Posterior vena cava (tissue), 2 donors: ENCODE data around the gene STARD13. TPM values are rescaled to one million over a fixed set of nuclear protein-coding genes. Genes with fewer than 3 reads are reported as not detected.
"Not testable (repeated sequence)": the region's sequence is repeated elsewhere in the genome, so short reads cannot be mapped to it uniquely, and the experiment has no call there.

Experiments used
- DNase-seq: peaks from one replicate; pipeline ENCODE4 v3.0.0-alpha.2; 2020; ENCODE audit warnings: low spot score
- intact Hi-C, 2 donors: fragments of 100-400 bp; cut with DNase I; formaldehyde crosslinking; loops; one replicate each; pipeline versions ENCODE4 v1.14.1 to v1.14.2; 2022 to 2023
- total RNA-seq, 2 donors: library from RNA; stranded (reverse); fragmentation: NEBNext Ultra II Directional; extraction: Animal tissue kit (Norgen Biotek cat#: 25700); gene quantifications; one replicate each; pipeline ENCODE4 v1.2.1, GENCODE V29; 2021
- donor health status: DM: yes; HTN: yes; CAD: no.
- donor health status: DM: yes; HTN: yes; CAD: no.

Gene STARD13
- total RNA-seq, 2 donors from 2014 or later: 34.2 to 36.0 TPM

- no peak for DNase-seq
- intact Hi-C loops: no loop called here
Observed at GRCh38 chr13:33194820-33195692, 90.5 kb downstream of the STARD13 start.

- no peak for DNase-seq
- intact Hi-C loops: no loop called here
Observed at GRCh38 chr13:33193428-33193974, 92.1 kb downstream of the STARD13 start.

DNA sequence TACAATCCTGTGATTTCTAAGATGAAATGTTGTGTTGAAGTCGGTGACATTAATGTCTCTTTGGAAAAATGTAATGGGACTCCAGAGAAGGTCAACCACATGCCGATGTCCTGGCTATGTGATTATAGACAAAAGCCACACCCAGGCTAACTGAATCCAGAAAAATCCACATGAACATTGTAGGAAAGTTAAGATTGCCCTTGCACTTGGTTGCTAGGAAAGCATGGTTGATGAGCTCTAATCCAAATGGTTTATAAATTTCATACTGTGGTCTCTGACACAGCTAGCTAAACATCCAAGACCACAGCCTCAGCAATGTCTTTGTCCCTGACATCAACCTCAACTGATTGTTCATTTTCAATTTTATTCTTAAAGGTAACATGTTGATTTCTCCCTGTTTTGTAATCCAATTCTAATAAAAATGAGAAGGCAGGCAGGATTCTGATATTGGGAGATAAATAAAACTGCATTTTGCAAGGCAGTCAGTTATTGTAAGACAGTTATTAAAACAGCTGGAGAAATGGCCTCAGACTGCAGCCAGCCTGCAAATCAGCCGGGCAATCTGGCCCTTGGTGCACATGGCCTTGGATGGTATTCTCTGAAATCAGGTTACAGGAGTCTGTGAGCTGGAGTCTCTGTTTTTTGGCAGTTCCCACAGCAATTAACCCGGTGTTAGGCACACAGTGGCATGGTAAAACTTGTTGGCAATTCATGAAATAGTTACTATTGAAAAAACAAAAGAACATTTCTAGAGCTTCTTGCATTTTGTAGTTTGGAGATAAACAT is 93.9 kb downstream of the STARD13 start:
- DNase-seq: no peak
- intact Hi-C loops: no loop called here

GRCh38 chr13:33189470-33189869 is 96.1 kb downstream of the STARD13 start:
- intact Hi-C loops: no loop called here
- no peak for DNase-seq

DNA sequence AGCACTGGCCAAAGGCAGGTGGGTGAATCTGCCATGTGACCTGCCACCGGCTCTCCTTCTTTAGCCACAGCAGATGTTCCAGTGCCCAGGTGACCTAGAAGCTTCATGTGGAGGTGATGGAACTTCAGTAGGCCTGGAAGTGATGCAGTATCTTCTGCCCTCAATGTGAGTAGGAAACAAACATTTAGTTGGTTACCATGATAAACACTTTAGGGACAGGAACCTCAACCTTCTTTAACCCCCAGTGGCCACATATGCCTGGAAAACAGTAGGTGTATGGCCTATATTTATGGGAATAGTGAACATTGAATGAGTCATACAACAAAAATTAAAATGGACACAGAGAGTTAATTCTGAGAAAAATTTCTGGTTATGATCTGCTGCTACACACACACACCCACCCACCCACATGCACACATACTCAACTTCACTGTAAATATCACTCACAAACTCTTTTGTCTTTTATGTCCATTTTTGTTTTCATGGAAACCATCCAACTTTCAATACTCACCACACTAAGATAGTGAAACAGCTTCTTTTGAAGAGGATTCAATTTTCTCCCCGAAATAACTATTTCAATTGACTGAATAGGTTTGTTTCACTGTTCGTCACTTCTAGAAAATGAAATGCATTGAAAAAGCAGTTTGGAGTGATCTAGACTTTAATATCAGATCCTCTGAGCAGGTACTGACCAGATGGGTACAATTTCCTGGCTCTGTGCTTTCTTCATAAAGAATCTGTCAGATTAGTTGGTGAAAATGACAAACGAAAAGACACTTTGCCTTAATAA is 97.3 kb downstream of the STARD13 start:
- DNase-seq: no peak
- intact Hi-C loops: no loop called here

GRCh38 chr13:33186861-33187291 is 98.7 kb downstream of the STARD13 start:
- DNase-seq: no peak

DNA sequence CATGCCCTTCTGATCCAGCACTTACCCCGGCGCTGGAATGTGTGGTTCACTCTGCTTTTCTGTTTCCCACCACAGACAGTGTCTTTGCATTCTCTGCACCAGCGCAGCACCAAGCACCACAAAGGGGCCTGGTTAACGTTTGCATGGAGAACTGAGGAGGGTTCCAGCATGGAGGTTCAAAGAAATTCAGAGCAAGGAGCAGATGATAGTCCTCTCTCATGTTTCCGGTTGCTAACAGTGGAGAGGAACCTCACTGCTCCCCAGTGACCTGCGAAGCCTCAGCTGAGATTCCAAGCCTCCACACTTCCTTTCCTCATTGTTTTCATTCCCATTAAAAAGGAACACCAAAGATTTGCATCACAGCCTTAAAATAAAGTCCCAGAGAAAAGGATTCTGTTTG is 99.7 kb downstream of the STARD13 start:
- no peak for DNase-seq
- intact Hi-C loops: no loop called here

More at GRCh38 chr13:33186861-33187291, 98.7 kb downstream of the STARD13 start:
- intact Hi-C loops: no loop called here

DNA sequence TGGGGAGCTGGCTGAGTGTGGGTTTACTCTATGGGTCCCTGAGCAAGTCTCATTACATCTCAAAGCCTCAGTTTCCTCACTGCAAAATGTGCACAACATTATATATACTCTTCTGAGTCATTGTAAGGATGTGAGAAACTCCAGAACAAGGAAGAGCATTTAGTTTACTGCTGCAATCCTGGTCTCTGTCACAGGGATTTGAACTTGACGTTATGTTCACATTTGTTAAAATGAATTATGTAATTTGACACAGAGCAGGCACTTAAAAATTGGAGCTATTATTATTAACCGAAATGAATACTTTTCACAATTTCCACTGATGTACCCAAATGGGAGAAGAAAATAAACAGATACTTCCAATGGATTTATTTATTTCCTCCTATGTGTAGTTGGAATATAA is 101.0 kb downstream of the STARD13 start:
- intact Hi-C loops: no loop called here
- DNase-seq: no peak

GRCh38 chr13:33184112-33184490 is 101.5 kb downstream of the STARD13 start:
- intact Hi-C loops: no loop called here
- DNase-seq: no peak

DNA sequence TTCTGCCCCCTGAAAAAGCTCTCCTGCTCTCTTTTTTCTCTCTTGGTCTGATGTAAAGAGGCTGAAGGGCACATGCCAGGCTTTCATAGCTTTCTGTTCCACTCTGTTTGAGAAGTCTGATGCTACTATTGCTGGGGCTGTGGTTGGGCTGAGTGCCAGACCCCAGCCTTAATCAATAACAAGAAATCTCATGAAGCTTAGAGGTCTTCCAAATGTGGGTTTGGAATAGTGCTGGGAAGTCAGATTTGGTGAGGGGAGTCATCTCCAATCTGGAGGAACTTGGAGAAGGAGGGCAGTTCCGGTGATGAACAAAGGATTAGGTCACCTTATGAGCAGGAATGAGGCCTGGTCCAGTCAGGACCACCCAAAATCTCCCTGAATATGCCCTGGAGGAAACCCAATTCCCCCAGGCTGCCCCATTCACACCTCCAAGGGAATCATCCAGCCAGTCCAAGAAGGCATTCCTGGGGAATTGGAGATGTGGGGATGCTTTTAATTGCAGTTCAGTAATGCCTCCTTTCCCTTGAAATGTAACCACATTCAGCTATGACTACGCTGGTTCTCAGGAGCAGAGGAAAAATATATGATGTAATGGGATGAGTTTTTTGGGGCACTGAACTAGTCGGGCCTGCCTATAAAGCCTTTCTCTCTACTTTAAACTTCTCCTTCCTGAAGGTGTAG is 102.0 kb downstream of the STARD13 start:
- no peak for DNase-seq
- intact Hi-C loops: no loop called here

GRCh38 chr13:33182729-33183128 is 102.8 kb downstream of the STARD13 start:
- intact Hi-C loops: no loop called here
- DNase-seq: no peak

DNA sequence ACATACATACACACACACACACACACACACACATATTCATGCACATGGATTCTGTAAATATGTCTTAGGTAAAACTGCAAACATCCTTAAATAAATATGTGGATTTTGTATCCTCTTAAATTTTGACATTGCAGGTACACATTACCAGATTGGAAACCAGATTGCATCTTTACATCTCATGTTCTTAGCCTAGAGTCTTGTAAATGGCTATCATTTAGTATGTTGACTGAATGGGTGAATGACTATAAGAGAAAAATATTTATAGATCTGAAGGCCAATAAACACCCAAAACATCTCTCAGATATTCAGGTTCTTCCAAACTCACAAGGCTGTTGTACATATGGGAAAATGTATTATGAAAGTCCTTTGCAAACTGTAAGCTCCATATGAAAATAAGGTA is 104.3 kb downstream of the STARD13 start:
- intact Hi-C loops: no loop called here

DNA sequence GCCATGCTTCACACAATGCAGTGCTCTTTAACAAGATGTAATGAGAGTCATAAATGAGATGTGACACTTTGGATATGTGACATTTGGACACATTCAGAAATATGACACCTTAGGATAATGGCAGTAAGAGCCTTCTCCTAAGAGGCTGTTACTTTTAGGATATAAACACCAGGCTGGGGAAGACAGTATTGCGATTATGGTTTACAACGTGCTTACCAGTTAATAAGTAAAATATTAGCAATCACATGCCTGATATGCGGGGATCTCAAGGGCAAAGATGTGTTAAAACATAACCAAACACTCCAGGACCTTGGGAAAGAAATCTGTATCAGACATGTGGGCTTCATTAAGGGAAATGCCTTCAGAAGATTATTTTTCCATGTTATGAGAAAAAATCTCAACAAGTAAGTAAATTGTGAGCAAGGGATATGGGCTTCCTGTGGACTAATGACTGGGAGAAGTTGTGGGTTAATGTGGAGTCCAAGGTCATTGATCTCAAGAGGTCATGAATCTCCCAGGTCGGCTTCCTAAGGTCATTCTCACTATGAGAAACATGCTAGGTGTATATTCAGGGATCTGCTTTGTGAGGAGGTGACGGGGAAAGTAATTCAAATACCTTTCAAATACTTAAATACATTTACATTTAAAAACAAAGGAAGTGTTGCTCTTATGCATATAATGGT is 105.3 kb downstream of the STARD13 start:
- intact Hi-C loops: no loop called here
- DNase-seq: no peak

More for the DNA sequence above, 104.3 kb downstream of the STARD13 start:
- no peak for DNase-seq

GRCh38 chr13:33179463-33179862 is 106.1 kb downstream of the STARD13 start:
- DNase-seq: no peak
- intact Hi-C loops: no loop called here

GRCh38 chr13:33178209-33178840 is 107.2 kb downstream of the STARD13 start:
- intact Hi-C loops: no loop called here

DNA sequence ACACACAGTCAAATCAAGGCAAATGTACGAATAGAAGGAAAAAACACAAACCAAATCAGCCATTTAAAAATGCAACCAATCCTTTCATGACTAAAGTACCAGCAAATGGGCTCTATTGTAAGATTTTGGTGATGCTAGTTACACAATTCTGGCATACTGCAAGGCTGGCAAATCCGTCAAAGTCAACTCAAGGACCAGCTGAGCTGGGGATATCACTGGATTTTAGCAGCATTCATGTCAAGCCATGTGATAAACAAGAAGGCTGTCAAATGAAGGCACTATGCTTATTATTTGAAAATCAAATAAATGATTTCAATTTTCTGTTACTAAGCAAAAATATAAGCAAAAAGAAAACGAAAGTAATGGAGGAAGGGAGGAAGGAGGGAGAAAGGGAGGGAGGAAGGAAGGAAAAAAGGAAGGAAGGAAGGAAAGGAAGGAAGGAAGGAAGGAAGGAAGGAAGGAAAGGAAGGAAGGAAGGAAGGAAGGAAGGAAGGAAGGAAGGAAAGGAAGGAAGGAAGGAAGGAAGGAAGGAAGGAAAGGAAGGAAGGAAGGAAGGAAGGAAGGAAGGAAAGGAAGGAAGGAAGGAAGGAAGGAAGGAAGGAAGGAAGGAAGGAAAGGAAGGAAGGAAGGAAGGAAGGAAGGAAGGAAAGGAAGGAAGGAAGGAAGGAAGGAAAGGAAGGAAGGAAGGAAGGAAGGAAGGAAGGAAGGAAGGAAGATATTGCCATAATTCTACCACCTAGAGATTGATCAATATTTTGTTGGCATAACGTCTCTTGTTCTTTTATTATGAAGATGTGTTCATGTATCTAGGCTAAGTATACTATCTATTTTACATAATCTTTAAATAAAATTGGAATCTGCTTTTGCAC is 108.0 kb downstream of the STARD13 start:
- DNase-seq, intact Hi-C loops: not testable (repeated sequence)

More at GRCh38 chr13:33178209-33178840, 107.2 kb downstream of the STARD13 start:
- DNase-seq: no peak

DNA sequence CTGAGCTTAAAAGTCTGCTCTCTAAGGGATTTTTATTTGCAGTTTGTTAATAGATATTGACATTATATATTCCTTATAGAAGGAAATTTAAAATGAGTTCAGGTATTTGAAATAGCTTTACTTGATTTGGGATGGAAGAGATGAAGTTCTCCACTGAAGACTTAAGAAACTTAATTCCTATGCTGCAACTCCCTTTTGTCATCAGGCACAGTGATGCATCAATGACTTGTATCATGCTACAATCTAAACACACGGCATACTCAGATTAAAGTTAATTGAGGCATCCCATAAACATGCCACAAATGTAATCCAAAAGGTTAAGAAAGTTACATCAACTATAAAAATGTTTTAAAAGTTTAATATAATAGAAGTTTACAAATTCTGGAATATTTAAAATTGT is 109.0 kb downstream of the STARD13 start:
- intact Hi-C loops: no loop called here
- no peak for DNase-seq
